SK-N-SH (cell line): ENCODE measurements around the gene CNRIP1.

Source experiments
- CHD2 ChIP-seq: fragments of 150-350 bp; IDR thresholded peaks from 2 replicates; pipeline ENCODE4 v1.6.1; 2018; ENCODE audit warnings: low read length; ENCODE audit not compliant: partially characterized antibody
- CTCF ChIP-seq: fragments of 200-600 bp; sonication (generic); IDR thresholded peaks from 2 replicates; pipeline ENCODE4 v1.6.1; 2017; ENCODE audit warnings: antibody characterized with exemption, mild to moderate bottlenecking, moderate library complexity
- ELF1 ChIP-seq: IDR thresholded peaks from 2 replicates; pipeline ENCODE4 v1.4.0; 2012
- EP300 ChIP-seq, 2 experiments: IDR thresholded peaks; 2 replicates each; pipeline versions ENCODE4 v1.4.0 to v1.6.1; 2012; ENCODE audit warnings: borderline replicate concordance in 1 of 2, low read depth in 1 of 2, low read length in 1 of 2
- EZH2phosphoT487 ChIP-seq: fragments of 200-600 bp; sonication (generic); IDR thresholded peaks from 2 replicates; pipeline ENCODE4 v1.6.1; 2017; ENCODE audit warnings: low read depth, mixed run types, mild to moderate bottlenecking, antibody characterized with exemption, moderate library complexity, borderline replicate concordance
- GABPA ChIP-seq: IDR thresholded peaks from 2 replicates; pipeline ENCODE4 v1.4.0; 2012; ENCODE audit warnings: low read depth, mild to moderate bottlenecking
- MXI1 ChIP-seq: IDR thresholded peaks from 2 replicates; pipeline ENCODE4 v1.6.1; 2012; ENCODE audit warnings: mild to moderate bottlenecking, low read depth, low read length, improper control_type of control experiment
- RAD21 ChIP-seq: IDR thresholded peaks from 2 replicates; pipeline ENCODE4 v1.6.1; 2012; ENCODE audit warnings: mild to moderate bottlenecking, low read length
- RCOR1 ChIP-seq: fragments of 150-350 bp; IDR thresholded peaks from 2 replicates; pipeline ENCODE4 v1.6.1; 2017; ENCODE audit warnings: antibody characterized with exemption, low read length
- RFX5 ChIP-seq: IDR thresholded peaks from 2 replicates; pipeline ENCODE4 v1.6.1; 2012; ENCODE audit warnings: mild to moderate bottlenecking, improper control_type of control experiment, low read length
- USF2 ChIP-seq: fragments of 150-350 bp; IDR thresholded peaks from 2 replicates; pipeline ENCODE4 v1.6.1; 2017; ENCODE audit warnings: antibody characterized with exemption, low read length, low read depth, borderline replicate concordance
- TF ChIP-seq, protein P1 (sequence below): IDR thresholded peaks from 2 replicates; pipeline ENCODE4 v1.4.0; 2012; ENCODE audit warnings: low read depth, borderline replicate concordance
- TF ChIP-seq, protein P2 (sequence below): IDR thresholded peaks from 2 replicates; pipeline ENCODE4 v1.6.1; 2012; ENCODE audit warnings: mild to moderate bottlenecking, low read depth, low read length, moderate library complexity

GRCh38 chr2:68363721-68364120 lies 44.0 kb upstream of the CNRIP1 start:
- TF ChIP-seq CTCF: no peak
- TF ChIP-seq EP300 (IDR thresholded peaks at IDR 0.05; ENCODE audit: borderline replicate concordance in 1 of 2, low read depth in 1 of 2, low read length in 1 of 2): no peak
- TF ChIP-seq, protein P1, sequence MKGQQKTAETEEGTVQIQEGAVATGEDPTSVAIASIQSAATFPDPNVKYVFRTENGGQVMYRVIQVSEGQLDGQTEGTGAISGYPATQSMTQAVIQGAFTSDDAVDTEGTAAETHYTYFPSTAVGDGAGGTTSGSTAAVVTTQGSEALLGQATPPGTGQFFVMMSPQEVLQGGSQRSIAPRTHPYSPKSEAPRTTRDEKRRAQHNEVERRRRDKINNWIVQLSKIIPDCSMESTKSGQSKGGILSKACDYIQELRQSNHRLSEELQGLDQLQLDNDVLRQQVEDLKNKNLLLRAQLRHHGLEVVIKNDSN: no peak
- TF ChIP-seq MXI1: no peak
- no peak for TF ChIP-seq CHD2
- TF ChIP-seq, protein P2, sequence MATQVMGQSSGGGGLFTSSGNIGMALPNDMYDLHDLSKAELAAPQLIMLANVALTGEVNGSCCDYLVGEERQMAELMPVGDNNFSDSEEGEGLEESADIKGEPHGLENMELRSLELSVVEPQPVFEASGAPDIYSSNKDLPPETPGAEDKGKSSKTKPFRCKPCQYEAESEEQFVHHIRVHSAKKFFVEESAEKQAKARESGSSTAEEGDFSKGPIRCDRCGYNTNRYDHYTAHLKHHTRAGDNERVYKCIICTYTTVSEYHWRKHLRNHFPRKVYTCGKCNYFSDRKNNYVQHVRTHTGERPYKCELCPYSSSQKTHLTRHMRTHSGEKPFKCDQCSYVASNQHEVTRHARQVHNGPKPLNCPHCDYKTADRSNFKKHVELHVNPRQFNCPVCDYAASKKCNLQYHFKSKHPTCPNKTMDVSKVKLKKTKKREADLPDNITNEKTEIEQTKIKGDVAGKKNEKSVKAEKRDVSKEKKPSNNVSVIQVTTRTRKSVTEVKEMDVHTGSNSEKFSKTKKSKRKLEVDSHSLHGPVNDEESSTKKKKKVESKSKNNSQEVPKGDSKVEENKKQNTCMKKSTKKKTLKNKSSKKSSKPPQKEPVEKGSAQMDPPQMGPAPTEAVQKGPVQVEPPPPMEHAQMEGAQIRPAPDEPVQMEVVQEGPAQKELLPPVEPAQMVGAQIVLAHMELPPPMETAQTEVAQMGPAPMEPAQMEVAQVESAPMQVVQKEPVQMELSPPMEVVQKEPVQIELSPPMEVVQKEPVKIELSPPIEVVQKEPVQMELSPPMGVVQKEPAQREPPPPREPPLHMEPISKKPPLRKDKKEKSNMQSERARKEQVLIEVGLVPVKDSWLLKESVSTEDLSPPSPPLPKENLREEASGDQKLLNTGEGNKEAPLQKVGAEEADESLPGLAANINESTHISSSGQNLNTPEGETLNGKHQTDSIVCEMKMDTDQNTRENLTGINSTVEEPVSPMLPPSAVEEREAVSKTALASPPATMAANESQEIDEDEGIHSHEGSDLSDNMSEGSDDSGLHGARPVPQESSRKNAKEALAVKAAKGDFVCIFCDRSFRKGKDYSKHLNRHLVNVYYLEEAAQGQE: no peak
- no peak for TF ChIP-seq USF2
- TF ChIP-seq ELF1: no peak
- TF ChIP-seq RAD21: no peak
- no peak for TF ChIP-seq GABPA
- TF ChIP-seq RFX5: no peak
- TF ChIP-seq RCOR1: no peak
- no peak for TF ChIP-seq EZH2phosphoT487
